Forelimb muscle (tissue), 1 donor: ENCODE measurements around the gene C17orf107. TPM values are rescaled to one million over a fixed set of nuclear protein-coding genes. Genes with fewer than 3 reads are reported as not detected.
"Not testable (repeated sequence)": the region's sequence is repeated elsewhere in the genome, so short reads cannot be mapped to it uniquely, and the experiment has no call there.

Experiments used
- DNase-seq: peaks from one replicate; pipeline ENCODE4 v3.0.0-alpha.2; 2013; ENCODE audit warnings: low read depth
- polyA plus RNA-seq: library from polyadenylated mRNA; unstranded; fragments of 120-200 nt; gene quantifications from one replicate; pipeline ENCODE4 v1.2.1, GENCODE V29; 2013; ENCODE audit not compliant: insufficient read length

The C17orf107 gene
- polyA plus RNA-seq, 1 donor = 1.3 TPM

DNA sequence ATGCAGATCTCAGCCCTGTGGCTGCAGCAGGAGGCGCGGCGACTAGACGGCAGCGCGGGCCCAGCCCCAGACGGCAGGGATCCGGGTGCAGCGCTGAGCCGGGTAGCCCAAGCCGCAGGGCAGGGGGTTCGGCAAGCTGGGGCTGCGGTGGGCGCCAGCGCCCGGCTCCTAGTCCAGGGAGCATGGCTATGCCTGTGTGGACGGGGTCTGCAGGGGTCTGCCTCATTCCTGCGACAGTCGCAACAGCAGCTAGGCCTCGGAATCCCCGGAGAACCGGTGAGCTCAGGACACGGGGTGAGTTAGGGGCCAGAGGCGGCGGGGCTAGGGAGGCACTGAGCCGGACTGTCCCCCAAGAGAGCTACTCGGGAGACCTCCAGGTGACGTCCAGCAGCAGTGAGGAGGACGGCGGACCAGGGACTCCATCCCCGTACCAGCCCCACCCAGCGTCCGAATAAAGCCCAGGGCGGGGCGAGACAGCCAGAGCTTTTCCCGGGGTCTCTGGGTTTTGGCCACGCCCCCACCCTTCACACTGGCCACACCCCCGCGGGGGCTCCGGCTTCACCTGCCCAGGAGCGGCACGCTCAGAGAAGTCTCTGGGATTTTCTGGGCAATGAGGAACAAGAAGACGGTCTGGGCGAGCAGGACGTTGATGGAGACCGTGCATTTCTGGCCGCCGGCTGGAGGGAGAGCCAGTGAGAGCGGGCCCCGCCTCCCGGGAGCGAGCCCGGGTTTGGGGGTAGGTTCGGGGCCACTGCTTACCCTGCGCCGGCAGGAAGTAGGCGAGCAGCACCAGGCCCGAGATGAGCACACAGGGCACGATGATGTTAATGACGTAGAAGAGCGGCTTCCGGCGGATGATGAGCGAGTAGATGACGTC, 1.1 kb downstream of the C17orf107 start:
- DNase-seq = no peak

DNA sequence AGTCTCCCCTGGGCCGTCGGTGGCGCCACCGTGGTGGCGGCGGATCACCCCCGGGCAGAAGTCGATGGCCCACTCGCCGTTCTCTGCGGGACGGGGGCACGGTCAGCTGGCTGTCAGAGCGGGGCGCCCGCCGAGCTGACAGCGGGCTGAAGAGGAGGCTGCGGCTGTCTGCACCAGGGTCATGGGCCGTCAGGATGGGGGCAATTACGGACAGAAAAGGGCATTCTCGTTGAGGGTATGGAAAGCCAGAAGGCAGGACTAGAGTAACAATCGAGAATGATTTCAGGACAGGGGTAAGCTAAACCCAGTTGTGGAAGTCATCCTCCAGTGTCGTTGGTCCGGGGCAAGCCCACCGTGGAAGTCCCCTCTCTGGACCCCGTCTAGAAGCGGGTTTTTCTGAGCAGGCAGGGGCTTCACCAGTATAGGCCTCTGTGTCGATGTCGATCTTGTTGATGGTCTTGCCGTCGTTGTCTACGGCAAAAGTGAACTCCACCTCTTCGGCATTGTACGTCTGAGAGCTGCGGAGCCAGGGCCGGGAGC, 1.8 kb downstream of the C17orf107 start:
- no peak for DNase-seq

GRCh38 chr17:4901648-4902344, 2.5 kb downstream of the C17orf107 start:
- no peak for DNase-seq

DNA sequence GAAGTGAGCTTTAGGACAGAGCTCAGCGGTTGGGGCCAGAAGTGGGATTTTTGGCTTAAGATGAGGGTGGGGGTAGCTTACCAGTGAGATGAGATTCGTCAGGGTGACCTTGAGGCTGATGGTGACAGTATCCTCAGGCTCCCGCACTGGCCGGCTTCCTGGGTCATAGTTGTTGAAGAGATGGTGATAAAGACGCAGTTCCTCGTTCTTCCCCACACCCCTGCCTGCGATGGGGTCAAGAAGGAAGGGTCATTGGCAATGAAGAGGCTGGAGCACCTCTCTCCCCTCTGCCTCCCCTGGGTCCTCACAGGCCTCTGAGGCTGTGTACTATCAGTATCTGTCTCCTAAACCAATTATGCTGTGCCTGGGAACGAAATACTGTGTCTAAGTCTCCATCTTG, 3.2 kb downstream of the C17orf107 start:
- no peak for DNase-seq

- DNase-seq = peak; percentile 62
Measured at GRCh38 chr17:4903051-4903818, 3.9 kb downstream of the C17orf107 start, which contains the start of gene CHRNE. CHRNE (minus strand) TSS chr17:4903098; CDS start chr17:4903063, 35 bp downstream.

- DNase-seq = not testable (repeated sequence)
Measured at GRCh38 chr17:4906642-4907041, 7.3 kb downstream of the C17orf107 start.

DNA sequence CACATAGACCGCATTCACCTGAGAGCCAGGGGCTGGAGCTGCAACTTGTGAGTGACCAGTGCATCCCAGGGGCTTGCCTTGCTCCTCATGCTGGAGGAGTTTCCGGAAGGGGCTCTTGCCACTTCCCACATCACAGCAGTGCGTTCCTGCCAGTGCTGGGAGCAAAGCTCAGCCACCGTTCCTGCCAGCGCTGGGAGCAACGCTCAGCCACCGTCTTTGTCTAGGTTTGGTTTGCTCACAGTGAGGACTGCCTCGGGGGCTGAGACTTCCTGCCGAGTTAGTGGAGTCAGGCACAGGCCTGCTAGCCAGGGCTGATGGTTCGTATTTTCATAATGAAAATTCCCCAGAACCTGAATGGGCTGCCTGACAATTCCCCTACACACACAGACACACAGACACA, 9.0 kb downstream of the C17orf107 start:
- DNase-seq = no peak

DNA sequence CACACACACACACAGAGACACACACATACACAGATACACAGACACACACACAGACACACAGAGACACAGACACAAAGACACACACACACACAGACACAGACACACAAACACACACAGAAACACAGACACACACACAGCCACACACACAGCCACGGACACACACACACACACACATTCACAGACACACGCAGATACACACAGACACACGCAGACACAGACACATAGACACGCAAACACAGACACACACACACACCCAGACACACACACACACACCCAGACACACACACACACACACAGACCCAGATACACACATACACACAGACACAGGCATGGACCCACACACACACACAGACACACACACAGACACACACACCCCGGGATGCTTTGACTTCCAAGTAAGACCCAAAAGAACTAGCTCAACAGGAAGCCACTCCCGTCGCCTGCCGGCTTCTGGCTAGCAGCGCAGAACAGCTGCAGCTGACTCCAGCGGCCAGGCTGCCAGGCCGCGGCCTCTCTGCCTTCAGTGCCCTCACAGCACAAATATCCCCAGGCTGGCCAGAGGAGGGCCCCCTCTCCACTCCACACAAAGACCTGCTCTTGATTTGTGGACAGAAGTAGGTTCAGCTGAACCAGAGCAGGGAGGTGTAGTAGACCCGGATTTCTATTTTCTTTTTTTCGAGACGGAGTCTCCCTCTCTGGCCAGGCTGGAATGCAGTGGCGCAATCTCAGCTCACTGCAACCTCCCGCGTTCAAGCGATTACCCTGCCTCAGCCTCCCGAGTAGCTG, 9.6 kb downstream of the C17orf107 start:
- peak; percentile 76 for DNase-seq

DNA sequence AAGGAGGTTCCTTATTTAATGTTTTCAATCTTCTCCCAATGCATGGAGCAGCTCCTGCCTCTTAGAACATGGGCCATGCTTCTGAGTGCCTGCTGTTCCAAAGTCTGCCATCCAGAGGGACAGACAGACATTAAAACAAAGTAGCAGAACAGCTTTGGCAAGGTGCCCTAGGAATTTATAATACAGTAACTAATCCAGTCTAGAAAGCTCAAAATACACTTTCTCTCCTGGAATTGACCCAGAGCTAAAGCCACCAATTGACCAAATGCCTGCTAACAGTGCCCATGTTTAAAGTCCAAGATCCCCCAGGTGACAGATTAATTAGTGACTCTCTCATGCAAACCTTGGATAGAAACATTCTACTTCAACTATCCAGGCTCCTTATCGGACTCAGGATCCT, 14.7 kb downstream of the C17orf107 start:
- DNase-seq = no peak

GRCh38 chr17:4914551-4914950, 15.2 kb downstream of the C17orf107 start:
- DNase-seq = not testable (repeated sequence)

DNA sequence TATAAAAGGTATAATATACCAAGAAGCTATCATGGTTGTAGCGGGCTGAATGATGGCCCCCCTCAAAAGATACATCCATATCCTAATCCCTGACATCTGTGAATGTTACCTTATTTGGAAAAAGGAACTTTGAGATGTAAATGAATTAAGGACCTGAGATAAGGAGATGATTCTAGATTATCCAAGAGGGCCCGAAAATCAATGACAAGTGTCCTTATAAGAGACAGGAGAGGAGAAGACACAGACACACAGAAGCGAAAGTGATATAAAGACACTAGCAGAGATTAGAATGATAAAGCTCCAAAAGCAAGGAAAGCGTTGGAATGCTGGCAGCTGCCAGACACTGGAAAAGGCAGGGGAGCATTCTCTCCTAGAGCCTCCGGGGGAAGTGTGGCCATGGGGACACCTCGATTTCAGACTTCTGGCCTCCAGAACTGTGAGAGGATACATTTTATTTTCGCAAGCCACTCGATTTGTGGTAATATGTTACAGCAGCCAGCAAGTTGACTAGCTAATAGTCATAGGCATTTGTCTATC, 20.2 kb downstream of the C17orf107 start:
- DNase-seq = no peak

GRCh38 chr17:4920351-4921048, 21.2 kb downstream of the C17orf107 start:
- DNase-seq = no peak

DNA sequence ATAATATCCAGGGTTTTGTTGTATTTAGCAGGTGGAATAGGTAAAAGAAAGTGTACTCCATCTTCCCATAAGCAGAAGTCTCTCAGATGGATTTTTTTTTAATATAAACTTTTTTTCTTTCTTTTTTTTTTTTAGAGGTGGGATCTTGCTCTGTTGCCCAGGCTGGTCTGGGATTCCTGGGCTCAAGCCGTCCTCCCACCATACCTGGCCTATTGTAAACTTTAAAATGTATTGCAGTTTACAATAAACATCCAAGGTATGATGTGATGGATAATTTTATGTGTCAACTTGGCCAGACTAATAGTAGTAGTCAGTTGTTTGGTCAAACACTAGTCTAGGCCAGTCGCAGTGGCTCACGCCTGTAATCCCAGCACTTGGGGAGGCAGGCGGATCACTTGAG, 22.0 kb downstream of the C17orf107 start:
- DNase-seq = no peak

DNA sequence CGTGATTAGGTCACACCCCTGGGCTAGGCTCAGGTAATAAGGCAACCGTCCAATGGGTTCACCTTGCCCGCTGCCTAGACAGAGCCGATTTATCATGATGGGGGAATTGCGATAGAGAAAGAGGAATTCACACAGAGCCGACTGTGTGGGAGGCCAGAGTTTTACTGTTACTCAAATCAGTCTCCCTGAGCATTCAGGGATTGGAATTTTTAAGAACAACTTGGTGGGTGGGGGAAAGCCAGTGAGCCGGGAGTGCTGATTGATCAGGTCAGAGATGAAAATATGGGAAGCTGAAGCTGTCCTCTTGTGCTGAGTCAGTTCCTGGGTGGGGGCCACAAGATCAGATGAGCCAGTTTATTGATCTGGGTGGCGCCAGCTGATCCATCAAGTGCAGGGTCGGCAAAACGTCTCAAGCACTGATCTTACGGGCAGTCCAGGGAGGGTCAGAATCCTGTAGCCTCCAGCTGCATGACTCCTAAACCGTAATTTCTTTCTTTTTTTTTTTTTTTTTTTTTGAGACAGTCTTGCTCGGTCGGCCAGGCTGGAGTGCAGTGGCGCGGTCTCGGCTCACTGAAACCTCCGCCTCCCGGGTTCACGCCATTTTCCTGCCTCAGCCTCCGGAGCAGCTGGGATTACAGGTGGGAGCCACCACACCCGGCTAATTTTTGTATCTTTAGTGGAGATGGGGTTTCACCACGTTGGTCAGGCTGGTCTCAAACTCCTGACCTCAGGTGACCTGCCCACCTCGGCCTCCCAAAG, 27.4 kb downstream of the C17orf107 start:
- DNase-seq = not testable (repeated sequence)

DNA sequence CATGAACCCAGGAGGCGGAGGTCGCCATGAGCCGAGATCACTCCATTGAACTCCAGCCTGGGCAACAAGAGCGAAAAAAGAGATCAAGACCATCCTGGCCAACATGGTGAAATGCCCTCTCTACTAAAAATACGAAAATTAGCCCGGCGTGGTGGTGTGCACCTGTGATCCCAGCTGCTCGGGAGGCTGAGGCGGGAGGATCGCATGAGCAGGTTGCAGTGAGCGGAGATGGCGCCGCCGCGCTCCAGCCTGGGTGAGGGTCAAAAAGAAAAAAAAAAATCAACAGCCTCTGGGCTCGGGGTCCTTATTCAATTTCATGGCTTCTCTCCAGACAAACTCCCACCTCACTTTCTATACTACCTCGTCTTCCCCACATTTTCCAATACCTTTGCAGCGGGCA, 29.5 kb downstream of the C17orf107 start:
- DNase-seq = no peak

DNA sequence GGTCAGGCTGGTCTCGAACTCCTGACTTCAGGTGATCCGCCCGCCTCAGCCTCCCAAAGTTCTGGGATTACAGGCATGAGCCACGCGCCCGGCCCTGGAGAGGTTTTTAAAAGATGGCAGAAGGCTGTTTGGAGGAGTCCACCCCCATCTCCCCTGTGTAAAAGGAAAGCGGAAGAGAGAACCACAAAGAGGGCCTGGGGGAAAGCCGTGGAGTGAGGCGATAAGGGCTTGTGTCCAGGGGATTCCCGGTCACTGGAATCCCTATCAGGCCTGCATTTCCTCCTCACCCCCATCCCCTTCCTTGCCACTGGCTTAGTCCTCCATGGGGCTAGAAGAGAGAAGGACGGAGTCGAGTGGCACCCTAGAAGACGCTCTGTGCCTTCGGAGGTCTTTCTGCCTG, 32.6 kb downstream of the C17orf107 start, which contains the start of gene GP1BA:
Gene GP1BA (plus strand): TSS at position 315 of the 400 bp plus-strand sequence. CDS start 328 bp downstream, outside the sequence.
- DNase-seq = no peak

DNA sequence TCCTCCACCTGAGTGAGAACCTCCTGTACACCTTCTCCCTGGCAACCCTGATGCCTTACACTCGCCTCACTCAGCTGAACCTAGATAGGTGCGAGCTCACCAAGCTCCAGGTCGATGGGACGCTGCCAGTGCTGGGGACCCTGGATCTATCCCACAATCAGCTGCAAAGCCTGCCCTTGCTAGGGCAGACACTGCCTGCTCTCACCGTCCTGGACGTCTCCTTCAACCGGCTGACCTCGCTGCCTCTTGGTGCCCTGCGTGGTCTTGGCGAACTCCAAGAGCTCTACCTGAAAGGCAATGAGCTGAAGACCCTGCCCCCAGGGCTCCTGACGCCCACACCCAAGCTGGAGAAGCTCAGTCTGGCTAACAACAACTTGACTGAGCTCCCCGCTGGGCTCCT, 33.4 kb downstream of the C17orf107 start:
- DNase-seq = no peak

- no peak for DNase-seq
Measured at GRCh38 chr17:4933646-4934045, 34.3 kb downstream of the C17orf107 start.
